Posterior cingulate gyrus (tissue), 11 donors: ENCODE measurements around the gene THAP12.
A peak's percentile ranks its signal among the peaks of the same experiment; 100 is the strongest.

Experiments used
- DNase-seq, 10 donors: peaks; one replicate each; pipeline versions ENCODE4 v3.0.0 to v3.0.0-alpha.2; 2020 to 2021; ENCODE audit warnings: mixed read lengths in 3 of 10
- intact Hi-C: fragments of 100-400 bp; cut with DNase I; formaldehyde crosslinking; loops from one replicate; pipeline ENCODE4 v1.15.1; 2023

Gene THAP12

DNA sequence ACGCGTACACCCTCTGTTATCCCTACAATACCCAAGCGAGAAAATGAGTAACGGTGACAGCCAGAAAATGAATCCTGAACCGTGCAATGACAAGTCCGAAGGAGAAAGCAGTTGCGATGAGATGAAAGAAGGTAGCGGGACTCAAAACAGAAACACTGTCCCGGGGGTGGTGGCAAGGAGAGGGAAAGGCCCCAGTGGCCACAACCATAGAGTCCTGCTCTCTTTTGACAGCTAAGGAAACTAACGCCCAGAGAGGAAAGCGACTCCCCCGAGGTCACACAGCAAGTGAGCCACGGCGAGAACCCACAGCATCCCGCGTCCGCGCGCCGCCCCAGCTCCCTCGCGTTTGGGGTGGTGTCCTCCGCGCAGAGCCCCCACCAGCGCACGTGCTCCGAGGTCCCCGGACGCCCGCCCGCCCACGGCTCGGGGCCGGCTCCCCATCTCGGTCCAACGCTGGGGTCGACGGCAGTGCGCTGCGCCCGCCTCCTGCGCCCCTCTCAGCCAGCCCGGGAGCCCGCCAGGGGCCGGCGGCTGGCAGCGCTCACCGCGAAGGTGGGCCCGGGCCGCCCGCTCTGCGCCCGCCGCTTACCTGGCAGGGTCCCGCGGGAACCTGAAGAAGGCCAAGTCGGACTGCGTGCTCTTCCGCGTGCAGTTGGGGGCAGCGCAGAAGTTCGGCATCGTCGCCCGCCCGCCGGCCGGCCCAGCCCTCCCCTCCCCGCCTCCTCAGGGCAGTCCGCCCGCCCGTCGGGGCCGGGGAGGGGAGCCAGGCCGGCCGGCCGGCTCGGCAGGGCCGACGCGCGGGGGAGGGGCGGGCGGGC is 564 bp downstream of the THAP12 start:
- intact Hi-C loops: loop anchor here (5.0 kb wide), 1 partner anchor 143 kb away; no protein-coding TSS in a partner anchor
- DNase-seq: peak in 7 of 10 donors; percentile 9 to 88 (median 21)

- intact Hi-C loops: loop anchor here (5.0 kb wide), 1 partner anchor 142 kb away; no protein-coding TSS in a partner anchor
- DNase-seq: no peak
Observed at GRCh38 chr11:76379807-76380158, 1.1 kb downstream of the THAP12 start.

- intact Hi-C loops: no loop called here
Observed at GRCh38 chr11:76376746-76377558, 4.0 kb downstream of the THAP12 start.

DNA sequence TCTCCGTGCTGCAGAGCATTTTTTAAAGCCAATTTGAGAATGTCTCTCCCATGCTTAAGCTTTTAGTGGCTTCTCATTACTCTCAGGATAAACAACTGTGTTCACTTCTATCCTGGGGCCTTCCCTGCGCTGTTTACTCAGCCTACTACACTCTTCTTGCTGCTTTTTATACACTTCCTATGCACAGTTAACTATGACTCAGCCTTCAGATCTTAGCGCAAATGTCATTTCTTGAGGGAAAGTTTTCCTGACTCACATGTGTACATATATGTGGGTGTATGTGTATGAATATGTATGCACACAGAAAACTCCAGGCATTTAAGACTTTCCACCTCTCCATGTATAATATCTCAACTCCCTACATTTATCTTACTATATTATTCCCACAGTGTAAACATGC is 9.8 kb downstream of the THAP12 start:
- DNase-seq: no peak
- intact Hi-C loops: no loop called here

More at GRCh38 chr11:76376746-76377558, 4.0 kb downstream of the THAP12 start:
- DNase-seq: no peak

DNA sequence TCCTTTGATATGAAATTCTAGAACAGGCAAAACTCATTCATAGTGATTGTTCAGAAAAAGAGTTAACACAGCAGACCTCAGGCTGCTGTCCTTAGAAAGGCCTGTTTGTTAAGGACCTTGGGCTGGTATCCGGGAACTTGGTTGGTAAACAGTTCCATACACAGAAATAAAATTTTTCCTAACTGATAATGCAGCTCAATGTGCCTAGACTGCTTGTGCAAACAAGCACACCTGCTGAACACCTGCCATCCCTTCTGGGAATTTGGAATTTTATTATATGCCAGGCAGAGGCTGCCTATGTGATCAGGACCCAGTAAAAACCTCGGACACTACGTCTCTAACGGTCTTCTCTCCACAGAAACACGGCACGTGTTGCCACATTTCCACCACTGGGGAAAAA is 11.5 kb downstream of the THAP12 start:
- intact Hi-C loops: no loop called here

DNA sequence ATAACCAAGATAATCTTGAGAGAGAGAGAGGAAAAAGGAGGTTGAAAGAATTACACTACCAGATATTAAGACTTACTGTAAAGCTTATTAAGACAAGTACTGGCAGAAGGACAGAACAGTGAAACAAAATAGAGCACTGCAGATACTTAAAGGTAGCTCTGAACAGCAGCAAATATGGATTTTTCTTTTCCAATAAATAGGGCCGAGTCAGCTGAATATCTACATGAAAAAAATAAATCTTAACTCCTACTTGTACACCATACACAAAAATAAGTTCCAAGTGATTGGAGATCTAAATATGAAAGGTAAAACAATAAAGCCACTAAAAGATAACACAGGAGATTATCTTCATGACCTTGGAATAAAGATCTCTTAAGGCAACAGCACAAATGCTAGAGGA is 12.4 kb downstream of the THAP12 start:
- DNase-seq: no peak
- intact Hi-C loops: no loop called here

More for the DNA sequence above, 11.5 kb downstream of the THAP12 start:
- DNase-seq: no peak

DNA sequence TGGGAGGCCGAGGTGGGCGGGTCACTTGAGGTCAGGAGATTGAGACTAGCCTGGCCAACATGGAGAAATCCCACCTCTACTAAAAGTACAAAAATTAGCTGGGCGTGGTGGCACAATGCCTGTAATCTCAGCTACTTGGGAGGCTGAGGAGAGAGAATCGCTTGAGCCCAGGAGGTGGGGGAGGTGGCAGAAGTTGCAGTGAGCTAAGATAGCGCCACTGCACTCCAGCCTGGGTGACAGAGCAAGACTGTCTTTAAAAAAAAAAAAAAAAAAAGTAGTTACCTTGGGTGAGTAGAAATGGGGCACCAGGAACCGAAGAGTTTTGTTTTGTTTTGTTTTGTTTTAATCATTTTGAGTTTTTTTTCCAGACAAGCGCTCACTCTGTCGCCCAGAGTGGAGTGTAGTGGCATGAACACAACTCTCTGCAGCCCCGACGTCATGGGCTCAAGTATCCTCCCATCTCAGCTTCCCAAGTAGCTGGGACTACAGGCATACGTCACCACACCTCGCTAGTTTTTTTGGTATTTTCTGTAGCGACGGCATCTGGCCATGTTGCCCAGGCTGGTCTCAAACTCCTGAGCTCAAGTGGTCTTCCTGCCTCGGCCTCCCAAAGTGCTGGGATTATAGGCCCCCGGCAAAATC is 15.8 kb downstream of the THAP12 start:
- intact Hi-C loops: no loop called here
- no peak for DNase-seq

GRCh38 chr11:76362716-76363115 is 18.2 kb downstream of the THAP12 start:
- intact Hi-C loops: no loop called here
- DNase-seq: no peak

DNA sequence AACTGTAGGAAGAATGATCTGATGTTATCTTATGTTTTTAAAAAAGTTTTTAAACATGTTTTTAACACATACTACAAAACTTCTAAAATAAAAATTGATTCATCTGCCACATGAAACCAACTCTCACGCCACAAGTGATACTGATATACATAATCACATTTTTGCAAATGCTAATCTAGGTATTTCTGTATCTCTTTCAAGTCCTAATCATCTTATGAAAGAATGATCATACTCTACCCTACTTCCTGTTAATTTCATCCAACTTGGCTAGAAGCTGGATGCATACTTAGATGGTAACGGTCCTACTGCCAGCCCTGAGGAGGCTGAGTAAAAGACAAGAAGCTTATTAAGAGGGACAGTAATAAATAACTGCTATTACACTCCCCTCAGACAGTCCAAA is 19.2 kb downstream of the THAP12 start:
- intact Hi-C loops: no loop called here
- no peak for DNase-seq

- intact Hi-C loops: no loop called here
- no peak for DNase-seq
Observed at GRCh38 chr11:76361374-76361773, 19.6 kb downstream of the THAP12 start.

DNA sequence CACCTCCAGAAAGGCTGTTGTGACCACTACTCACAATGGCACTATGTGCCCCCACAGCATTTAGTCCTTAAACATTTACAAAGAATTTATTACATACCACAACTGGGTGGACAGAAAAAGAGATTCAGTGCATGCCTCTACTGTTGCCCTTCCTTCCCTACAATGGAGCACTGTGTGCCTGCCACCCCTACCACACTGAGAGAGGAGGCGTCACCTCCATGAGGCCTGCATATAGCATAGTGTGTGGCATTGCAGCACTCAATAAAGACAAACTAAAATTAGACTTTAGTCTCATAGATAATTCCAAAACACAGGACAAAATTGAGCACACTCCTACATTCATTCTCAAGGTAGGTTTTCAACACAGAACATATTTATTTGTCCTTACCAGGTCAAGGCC is 25.8 kb downstream of the THAP12 start:
- intact Hi-C loops: no loop called here

DNA sequence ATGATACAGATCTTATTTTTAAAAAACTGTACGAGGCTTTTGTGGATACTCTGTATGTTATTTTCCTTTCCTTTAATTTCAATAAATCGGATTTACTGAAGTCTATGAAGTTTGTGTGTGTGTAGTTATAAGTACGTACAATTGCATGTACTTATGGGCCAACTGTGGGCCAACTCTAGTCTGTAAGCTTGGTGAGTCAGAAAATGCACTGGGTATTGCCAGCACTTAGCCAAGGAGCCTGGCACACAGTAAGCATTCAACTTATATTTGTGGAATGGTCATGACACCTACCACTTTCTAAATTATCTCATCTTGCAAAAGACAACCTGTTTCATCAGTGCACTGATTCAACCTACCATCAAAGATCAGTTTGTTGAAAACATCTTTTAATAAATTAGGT is 32.6 kb downstream of the THAP12 start:
- intact Hi-C loops: no loop called here
- DNase-seq: no peak

More for the DNA sequence above, 25.8 kb downstream of the THAP12 start:
- DNase-seq: peak in 1 of 10 donors; percentile 25

DNA sequence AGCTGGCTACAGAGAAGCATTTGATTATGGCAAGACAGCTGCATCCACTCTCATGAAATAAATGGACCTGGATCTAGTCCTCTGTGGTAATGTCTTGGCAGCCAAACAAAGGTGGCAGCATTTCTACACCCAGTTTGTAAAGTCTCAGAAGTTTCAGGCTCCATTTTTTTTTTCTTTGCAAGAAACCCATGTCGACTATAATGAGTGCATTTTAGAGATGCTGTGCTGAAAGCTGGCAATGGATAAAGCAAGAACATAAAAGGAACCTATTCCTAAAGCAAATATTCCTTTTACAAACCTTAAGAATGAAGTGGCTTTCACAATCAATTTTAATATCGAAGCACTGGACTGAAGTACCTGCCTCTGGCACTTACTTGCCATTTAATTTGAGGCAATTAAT is 33.5 kb downstream of the THAP12 start:
- intact Hi-C loops: no loop called here
- DNase-seq: no peak

DNA sequence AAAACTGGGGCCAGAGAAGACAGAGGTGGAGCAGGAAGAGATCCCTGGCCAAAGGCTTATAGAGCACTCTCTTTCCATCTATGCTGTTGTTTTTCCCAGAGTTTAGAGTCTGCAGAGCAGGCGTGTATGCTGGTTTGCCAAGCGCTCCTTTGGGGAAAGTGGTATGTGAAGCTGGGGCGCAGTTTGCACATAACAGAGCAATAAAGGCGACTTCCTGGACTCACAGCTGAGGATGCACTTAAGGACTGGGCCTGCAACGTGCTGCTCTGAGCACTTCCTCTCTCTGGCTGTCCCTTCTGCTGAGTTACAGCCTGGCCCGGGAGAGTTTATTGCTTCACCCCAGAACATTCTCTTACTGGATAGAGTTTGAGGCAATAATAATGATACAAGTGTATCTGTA is 41.7 kb downstream of the THAP12 start:
- intact Hi-C loops: no loop called here
- DNase-seq: no peak

DNA sequence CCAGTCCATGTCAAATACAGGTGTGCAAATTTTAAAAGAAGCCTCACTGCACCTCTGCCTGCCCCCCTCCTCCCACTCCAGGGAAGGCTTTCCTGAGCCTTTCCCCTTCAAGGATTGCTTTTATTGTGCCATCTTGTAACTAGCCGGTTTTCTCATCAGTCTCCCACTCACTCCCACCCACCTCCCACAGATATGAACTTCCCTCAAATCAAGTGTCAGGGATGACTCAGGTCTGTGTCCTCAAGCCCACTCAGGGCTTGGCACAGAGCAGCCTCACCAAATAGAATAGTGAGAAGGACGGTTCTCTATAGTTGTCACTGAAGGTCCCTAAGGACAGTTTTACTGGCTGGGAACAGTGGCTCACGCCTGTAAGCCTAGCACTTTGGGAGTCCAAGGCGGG is 43.0 kb downstream of the THAP12 start:
- no peak for DNase-seq
- intact Hi-C loops: no loop called here

DNA sequence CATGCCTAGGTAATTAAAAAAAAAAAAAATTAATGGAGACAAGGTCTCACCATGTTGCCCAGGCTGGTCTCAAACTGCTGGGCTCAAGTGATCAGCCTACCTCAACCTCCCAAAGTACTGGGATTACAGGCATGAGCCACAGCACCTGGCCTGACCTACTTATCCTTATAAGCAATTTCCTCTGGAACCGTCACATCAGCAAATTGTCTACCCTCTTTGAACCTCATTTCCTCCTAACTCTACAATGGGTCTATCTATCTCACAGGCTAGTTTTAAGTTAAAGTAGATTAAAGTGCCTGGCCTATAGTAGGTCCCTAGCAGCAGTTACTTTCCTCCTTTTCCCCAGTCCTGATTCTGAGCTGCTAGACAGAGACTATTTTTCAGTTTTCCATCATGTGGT is 43.5 kb downstream of the THAP12 start:
- no peak for DNase-seq
- intact Hi-C loops: no loop called here

- no peak for DNase-seq
- intact Hi-C loops: no loop called here
Observed at GRCh38 chr11:76336597-76336996, 44.3 kb downstream of the THAP12 start.

GRCh38 chr11:76335842-76336241 is 45.1 kb downstream of the THAP12 start:
- intact Hi-C loops: no loop called here
- DNase-seq: no peak

DNA sequence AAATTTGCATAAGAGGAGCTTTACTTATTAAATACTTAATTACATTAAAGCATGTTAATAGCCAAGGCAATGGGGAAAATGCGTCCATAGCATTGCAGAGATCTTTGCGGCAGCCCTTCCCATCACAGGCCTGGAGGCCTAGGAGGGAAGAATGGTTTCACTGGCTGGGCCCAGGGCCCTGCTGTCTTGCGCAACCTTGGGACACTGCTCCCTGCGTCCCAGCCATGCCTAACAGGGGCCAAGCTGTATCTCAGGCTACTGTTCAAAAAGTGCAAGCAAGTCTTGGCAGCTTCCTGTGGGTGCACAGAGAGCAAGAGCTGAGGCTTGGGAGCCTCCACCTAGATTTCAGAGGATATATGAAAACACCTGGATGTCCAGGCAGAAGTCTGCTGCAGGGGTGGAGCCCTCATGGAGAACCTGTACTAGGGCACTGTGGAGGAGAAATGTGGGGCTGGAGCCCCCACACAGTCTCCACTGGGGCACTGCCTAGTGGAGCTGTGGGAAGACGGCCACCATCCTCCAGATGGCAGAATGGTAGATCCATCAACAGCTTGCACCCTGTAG is 46.0 kb downstream of the THAP12 start:
- intact Hi-C loops: no loop called here
- no peak for DNase-seq

DNA sequence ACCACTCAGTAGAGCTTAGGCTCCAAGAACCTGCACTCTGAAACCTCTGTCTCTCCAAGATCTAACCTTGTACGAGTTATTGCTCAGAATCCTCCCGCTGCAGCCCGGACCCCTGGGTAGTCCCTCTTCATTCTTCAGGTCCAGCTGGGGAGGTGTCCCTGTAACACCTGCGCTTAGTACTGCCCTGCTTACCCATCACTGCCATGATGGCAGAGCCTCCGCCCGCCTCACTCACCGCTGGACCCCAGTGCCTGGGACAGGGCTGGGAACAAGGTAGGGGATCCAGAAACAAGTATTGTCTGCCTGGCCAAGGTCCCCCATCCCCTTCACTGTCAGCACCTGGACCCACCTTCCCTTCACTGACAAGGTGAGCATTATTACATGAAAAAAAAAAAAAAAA is 50.3 kb downstream of the THAP12 start:
- no peak for DNase-seq
- intact Hi-C loops: no loop called here

DNA sequence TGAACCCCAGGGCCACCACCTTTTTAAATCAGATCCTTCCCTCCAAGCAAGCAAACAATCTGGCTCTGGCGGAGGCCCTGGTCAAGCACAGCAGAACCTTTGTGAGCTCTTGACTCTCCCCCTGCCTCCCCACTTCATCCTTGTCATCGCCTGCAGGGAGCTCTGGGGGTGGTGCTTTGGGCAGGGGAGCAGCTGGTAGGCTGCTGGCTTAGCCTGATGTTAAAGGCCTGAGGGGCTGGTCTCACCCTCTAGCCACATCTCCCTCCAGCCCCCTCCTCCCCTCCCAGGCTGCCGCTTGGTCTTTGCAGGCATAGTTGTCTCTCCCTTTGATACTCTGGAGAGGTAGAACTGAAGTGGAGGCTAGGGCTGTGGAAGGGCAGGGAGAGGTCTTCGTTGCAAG is 50.9 kb downstream of the THAP12 start:
- DNase-seq: no peak

More for the DNA sequence above, 50.9 kb downstream of the THAP12 start:
- intact Hi-C loops: no loop called here
